Activated naive CD8-positive, alpha-beta T cell treated with anti-CD3 and anti-CD28 coated beads, Interleukin-2, amount 10 ng/mL, durations not matched to agents 7 days and 5 days (primary cell): ENCODE measurements around the gene PUS1. TPM values are rescaled to one million over a fixed set of nuclear protein-coding genes. Genes with fewer than 3 reads are reported as not detected.
"Not testable (repeated sequence)": the region's sequence is repeated elsewhere in the genome, so short reads cannot be mapped to it uniquely, and the experiment has no call there.

ENCODE experiments used
- ATAC-seq: fragments of 150-1000 bp; cut with Tn5 transposase; one replicate; pipeline ENCODE4 v1.10.0; 2021; ENCODE audit warnings: low read depth, moderate library complexity
- POLR2A ChIA-PET: fragments of 350-600 bp; sonication (Branson Sonifier 250); formaldehyde crosslinking; loops from one replicate; lab custom pipeline; 2021; ENCODE audit warnings: antibody characterized with exemption; lab: Charles Lee
- DNase-seq: peaks from one replicate; pipeline ENCODE4 v3.0.0; 2021
- H3K27ac Mint-ChIP-seq: one replicate; pipeline ENCODE4 v1.8.0; 2022; ENCODE audit warnings: mild to moderate bottlenecking, mixed read lengths
- H3K27me3 Mint-ChIP-seq: one replicate; pipeline ENCODE4 v1.8.0; 2022; ENCODE audit warnings: mild to moderate bottlenecking, moderate library complexity, mixed read lengths
- H3K36me3 Mint-ChIP-seq: one replicate; pipeline ENCODE4 v1.8.0; 2021; ENCODE audit warnings: mild to moderate bottlenecking, mixed read lengths
- H3K4me1 Mint-ChIP-seq: one replicate; pipeline ENCODE4 v1.8.0; 2021; ENCODE audit warnings: mixed read lengths
- H3K4me3 Mint-ChIP-seq: one replicate; pipeline ENCODE4 v1.8.0; 2022; ENCODE audit warnings: mild to moderate bottlenecking, moderate library complexity, mixed read lengths
- H3K9me3 Mint-ChIP-seq: one replicate; pipeline ENCODE4 v1.8.0; 2021; ENCODE audit warnings: mixed read lengths
- total RNA-seq, 2 experiments: library from RNA; stranded (reverse); gene quantifications; one replicate each; pipeline ENCODE4 v1.2.3, GENCODE V29; 2021

Gene PUS1
- 10 to 100 TPM; 45.3 to 48.6 TPM for total RNA-seq

DNA sequence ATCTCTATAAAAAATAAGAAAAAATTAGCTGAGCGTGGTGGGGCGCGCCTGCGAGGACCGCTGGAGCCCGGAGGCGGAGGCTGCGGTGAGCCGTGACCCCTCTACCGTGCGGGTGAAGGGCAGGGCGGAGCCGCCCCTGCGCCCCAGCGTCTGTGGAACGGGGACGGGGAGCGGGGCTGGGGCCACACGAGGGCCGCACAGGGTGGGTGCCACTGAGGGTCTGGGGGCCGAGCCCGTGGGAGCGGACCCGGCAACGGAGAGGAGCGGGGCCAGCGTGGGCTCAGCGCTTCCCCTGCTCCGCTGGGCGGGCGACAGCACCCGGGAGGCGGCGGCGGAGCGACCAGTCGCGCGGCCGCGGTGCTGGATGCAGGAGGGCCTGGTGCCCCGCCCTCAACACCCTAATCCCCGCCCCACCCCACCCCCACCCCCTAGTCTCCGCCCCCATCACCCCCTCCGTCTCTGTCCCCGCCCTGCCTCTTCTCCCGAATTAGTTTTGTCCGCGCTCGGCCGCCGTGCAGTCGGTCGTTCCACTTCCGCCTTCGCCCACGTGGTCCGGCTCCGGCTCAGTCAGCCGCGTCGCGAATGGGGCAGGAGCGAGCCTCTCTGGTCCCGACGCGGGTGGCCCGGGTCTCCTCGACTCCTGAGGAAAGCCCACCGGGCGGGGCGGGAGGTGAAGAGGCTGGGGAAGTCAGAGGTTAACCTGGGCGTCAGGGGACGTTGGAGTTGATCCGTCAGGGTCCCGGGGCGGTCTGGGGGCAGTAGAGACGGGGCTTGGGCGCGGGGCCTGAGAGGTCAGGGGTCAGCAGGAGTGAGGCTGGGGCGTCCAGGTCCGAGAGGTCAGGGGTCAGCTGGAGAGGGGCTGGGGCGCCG is at the start of gene PUS1:
Gene PUS1, plus strand, starts transcription at position 566 of the 870 bp plus-strand sequence. CDS start 447 bp downstream, outside the sequence.
- ATAC-seq (peak; percentile 79), DNase-seq (peak; percentile 93)
- Mint-ChIP-seq H3K27me3 (no peaks in the 10 kb centered on the region), H3K27ac (peak within 1 kb of the TSS; percentile 98), H3K4me3 (peak within 1 kb of the TSS; percentile 98), H3K9me3 (no peaks in the 10 kb centered on the region), H3K4me1 (peaks cover 15% of the 10 kb centered on the region), H3K36me3 (peaks cover 13% of the 10 kb centered on the region)
- POLR2A ChIA-PET: interaction anchor here (0.7 to 2.5 kb wide), 8 partner anchors 9 to 156 kb away, joined by 3 to 17 read pairs (median 4); partner anchors contain the start of gene EP400

DNA sequence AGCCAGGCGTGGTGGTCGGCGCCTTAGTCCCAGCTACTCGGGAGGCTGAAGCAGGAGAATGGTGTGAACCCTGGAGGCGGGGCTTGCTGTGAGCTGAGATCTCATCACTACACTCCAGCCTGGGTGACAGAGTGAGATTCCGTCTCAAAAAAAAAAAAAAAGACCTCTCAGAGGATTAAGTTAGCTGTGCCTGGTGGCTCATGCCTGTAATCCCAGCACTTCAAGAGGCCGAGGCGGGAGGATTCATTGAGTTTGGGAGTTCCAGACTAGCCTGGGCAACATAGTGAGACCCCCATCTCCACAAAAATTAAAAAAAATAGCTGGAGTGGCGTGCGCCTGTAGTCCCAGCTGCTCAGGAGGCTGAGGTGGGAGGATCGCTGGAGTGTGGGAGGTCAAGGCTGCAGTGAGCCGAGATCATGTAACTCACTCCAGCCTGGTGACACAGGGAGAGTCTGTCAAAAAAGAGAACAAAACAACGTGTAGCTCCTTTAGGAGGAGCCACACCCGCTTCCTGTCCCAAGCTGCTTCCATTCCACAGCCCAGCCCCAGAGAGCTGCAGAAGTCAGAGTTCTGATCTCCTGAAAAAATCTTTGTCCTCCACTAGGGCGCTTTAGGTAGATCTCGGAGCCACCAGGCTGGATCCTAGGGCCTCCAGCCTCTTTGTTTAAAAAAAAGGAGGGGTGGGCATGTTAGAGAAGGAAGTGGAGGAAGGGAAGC is 46.1 kb upstream of the PUS1 start:
- no peak overlapping the region for H3K4me3 Mint-ChIP-seq
- POLR2A ChIA-PET: no interaction called here

DNA sequence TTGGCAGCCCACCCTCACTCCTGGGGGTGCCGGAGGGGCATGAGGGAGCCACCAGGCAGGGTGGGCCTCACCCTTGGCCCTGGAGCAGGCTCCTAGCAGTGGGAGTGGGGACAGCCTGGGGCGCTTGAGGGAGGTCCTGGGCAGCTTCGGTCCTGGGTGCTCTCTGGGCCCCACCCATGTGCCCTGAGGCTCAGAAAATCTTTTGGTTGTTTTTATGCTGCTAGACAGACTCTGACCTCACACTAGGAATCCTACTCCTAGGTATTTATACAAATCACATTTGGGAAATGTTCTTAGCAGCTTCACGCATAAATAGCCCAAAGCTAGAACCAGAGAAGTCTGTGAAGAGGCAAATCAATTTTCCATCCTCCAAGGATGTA is 45.6 kb upstream of the PUS1 start:
- H3K4me1 Mint-ChIP-seq: no peaks in the 10 kb centered on the region
- no peak for DNase-seq

More for the DNA sequence above, 46.1 kb upstream of the PUS1 start:
- DNase-seq (no peak), ATAC-seq (no peak)
- H3K4me1 Mint-ChIP-seq: no peaks in the 10 kb centered on the region
- no peaks in the 10 kb centered on the region for H3K36me3 Mint-ChIP-seq
- H3K27me3 Mint-ChIP-seq: no peaks in the 10 kb centered on the region
- H3K27ac Mint-ChIP-seq: no peak overlapping the region
- H3K9me3 Mint-ChIP-seq: peaks cover 3% of the 10 kb centered on the region

DNA sequence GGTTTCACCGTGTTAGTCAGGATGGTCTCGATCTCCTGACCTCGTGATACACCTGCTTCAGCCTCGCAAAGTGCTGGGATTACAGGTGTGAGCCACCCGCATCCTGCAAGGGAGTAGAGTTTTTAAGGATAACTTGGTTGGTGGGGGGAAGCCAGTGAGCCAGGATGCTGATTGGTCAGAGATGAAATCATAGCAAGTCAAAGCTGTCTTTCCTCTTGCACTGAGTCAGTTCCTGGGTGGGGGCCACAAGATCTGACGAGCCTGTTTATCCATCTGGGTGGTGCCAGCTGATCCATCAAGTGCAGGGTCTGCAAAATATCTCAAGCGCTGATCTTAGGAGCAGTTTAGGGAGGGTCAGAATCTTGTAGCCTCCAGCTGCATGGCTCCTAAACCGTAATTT is 44.0 kb upstream of the PUS1 start:
- POLR2A ChIA-PET: interaction anchor here (0.6 kb wide), 1 partner anchor 39 kb away, joined by 3 read pairs; no protein-coding TSS in a partner anchor
- H3K4me3 Mint-ChIP-seq, H3K36me3 Mint-ChIP-seq, ATAC-seq, H3K27me3 Mint-ChIP-seq, H3K9me3 Mint-ChIP-seq, H3K4me1 Mint-ChIP-seq, H3K27ac Mint-ChIP-seq, DNase-seq: not testable (repeated sequence)

More for the DNA sequence above, 45.6 kb upstream of the PUS1 start:
- Mint-ChIP-seq H3K27me3 (no peaks in the 10 kb centered on the region), H3K4me3 (no peak overlapping the region), H3K36me3 (no peaks in the 10 kb centered on the region), H3K27ac (no peak overlapping the region), H3K9me3 (peaks cover 3% of the 10 kb centered on the region)
- POLR2A ChIA-PET: no interaction called here
- ATAC-seq: no peak

DNA sequence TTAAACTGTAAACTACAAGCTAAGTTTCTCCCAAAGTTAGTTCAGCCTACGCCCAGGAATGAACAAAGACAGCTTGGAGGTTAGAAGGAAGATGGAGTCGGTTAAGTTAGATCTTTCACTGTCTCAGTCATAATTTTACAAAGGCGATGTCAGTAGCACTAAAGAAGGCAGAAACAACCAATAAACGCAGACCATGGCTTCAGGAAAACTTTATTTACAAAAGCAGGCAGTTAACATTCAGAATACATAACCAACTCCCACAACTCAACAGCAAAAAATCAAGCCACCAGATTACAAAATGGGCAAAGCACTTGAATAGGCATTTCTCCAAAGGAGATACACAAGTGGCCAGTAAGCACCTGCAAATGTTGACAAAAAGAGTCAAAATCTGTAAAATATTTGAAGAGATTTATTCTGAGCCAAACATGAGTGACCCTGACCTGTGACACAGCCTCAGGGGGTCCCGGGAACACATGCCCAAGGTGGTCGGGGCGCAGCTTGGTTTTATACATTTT is 43.5 kb upstream of the PUS1 start:
- Mint-ChIP-seq H3K4me3 (no peak overlapping the region), H3K9me3 (peaks cover 3% of the 10 kb centered on the region), H3K4me1 (no peaks in the 10 kb centered on the region), H3K27me3 (peaks cover 5% of the 10 kb centered on the region), H3K27ac (no peak overlapping the region), H3K36me3 (no peaks in the 10 kb centered on the region)
- no peak for ATAC-seq
- POLR2A ChIA-PET: interaction anchor here (0.6 kb wide), 1 partner anchor 38 kb away, joined by 3 read pairs; no protein-coding TSS in a partner anchor
- DNase-seq: no peak

DNA sequence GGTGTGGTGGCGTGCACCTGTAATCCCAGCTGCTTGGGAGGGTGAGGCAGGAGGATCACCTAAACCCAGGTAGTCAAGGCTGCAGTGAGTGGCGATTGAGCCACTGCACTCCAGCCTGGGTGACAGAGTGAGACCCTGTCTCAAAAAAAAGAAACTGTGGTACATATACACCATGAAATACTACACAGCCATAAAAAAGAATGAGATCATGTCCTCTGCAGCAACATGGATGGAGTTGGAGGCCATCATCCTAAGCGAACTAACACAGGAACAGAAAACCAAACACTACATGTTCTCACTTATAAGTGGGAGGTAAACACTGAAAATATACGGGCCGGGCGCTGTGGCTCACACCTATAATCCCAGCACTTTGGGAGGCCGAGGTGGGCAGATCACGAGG is 37.4 kb upstream of the PUS1 start:
- DNase-seq, H3K9me3 Mint-ChIP-seq, H3K4me3 Mint-ChIP-seq, H3K27ac Mint-ChIP-seq, ATAC-seq, H3K36me3 Mint-ChIP-seq, POLR2A ChIA-PET, H3K4me1 Mint-ChIP-seq, H3K27me3 Mint-ChIP-seq: not testable (repeated sequence)

DNA sequence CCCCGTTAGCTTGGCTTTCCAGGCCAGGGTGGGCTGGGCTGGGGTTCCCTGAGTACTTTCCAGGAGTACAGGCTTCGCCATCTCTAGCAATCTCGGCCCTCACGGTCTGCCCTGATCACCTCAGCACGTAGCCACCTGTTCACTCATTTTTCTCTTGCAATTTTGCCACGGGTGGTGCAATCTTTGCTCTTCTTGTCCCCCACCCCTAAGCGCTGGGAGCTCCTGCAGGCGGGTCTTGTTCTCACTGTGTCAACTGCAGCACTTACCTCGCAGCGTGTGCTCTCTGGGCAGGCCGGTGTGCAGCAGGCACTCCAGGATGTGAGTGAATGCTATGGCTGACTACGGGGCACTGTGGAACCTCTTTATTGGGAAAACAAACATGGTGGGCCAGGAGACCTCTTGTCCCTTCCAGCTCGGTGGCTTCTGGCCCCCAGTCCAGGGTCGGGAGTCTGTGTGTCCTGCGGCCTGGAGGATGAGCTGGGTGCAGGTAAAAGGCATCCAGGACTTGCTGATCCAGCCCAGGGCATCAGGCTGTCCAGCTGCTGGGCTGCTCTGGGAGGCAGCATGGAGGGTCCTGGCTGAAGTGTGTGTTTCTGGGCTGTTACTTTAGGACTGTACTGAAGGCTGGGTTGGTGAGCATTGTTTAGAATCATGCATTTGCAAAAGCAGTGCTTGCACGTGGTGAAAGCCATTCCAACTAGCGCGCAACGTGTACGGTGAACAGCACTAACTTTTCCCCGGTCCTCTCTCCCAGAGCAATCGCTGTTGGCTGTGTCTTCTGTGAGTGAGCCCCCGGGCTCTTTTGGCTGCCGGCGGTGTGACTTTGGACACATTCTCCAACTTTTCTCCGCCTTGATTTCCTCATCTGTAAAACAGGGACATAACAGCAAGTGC is 36.1 kb upstream of the PUS1 start:
- H3K27ac Mint-ChIP-seq: no peak overlapping the region

DNA sequence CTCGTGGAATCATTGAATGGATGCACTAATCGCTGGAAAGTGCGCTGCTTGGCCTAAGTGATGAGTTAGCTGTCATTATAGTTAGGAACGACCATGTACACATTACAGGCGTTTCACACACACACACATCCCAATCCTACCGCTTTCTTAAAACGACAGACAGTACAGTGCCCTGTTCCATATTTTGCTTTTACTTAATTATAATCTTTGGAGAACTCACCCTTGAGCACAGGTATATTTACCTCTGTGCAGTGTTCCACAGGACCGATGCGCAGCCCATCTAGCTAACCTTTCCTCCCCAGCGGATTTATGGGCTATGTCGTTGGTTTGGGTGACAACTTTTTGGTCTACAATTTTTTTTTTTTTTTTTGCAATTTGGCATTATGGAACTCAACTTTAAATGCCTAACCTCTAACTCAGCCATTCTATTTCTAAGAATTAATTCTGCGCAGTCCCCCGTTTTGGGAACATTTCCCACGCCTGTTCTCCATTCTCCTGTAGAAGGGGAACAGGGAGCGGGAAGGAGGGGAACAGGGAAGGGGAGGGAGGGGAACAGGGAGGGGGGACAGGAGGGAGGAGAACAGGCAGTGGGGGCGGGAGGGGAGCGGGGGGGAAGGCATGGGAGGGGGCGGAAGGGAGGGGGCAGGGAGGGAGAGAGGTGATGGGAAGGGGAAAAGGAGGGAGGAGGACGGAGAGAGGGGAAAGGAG is 35.3 kb upstream of the PUS1 start:
- ATAC-seq (no peak), DNase-seq (no peak)
- Mint-ChIP-seq H3K36me3 (no peaks in the 10 kb centered on the region), H3K4me3 (peak overlapping the region; percentile 12), H3K4me1 (peaks cover 12% of the 10 kb centered on the region), H3K27me3 (peaks cover 5% of the 10 kb centered on the region), H3K27ac (peak overlapping the region; percentile 21), H3K9me3 (no peaks in the 10 kb centered on the region)
- POLR2A ChIA-PET: no interaction called here

More for the DNA sequence above, 36.1 kb upstream of the PUS1 start:
- Mint-ChIP-seq H3K4me1 (peaks cover 12% of the 10 kb centered on the region), H3K9me3 (no peaks in the 10 kb centered on the region), H3K27me3 (peaks cover 5% of the 10 kb centered on the region), H3K36me3 (no peaks in the 10 kb centered on the region), H3K4me3 (no peak overlapping the region)
- POLR2A ChIA-PET: no interaction called here
- DNase-seq: no peak
- no peak for ATAC-seq

DNA sequence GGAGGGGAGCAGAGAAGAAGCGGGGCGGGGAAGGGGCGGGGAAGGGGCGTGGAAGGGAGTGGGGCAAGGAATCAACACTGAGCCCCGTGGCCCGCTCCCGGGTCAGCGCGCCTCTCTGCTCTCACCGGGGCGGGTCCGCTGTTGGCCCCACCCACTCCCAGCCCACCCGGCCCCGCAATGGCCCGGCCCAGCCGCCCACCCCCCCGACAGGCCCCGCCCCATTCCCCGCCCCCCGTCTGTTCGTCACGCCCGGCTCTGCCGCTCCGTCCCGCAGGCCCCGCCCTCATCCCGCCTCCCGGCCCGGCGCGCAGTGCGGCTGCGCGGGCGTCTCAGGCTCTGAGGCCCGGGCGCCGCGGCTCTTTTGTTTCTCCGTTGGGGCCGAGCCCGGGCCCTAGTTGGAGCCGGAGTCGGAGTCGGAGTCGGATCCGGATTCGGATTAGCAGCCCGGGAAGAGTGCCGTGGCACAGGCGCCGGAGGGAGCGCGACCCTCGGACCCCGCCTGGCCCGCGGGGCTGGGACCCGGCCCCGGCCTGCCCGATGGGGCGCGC is 34.7 kb upstream of the PUS1 start, which contains the start of gene ULK1:
Gene ULK1, plus strand, starts transcription at position 310 of the 548 bp plus-strand sequence. CDS start 380 bp downstream, outside the sequence.
- peaks cover 3% of the 10 kb centered on the region for H3K27me3 Mint-ChIP-seq
- H3K27ac Mint-ChIP-seq: peak within 1 kb of the TSS; percentile 84
- POLR2A ChIA-PET: no interaction called here
- H3K4me1 Mint-ChIP-seq: peaks cover 12% of the 10 kb centered on the region
- H3K4me3 Mint-ChIP-seq: peak within 1 kb of the TSS; percentile 89
- H3K9me3 Mint-ChIP-seq: no peaks in the 10 kb centered on the region
- ATAC-seq (peak; percentile 83), DNase-seq (peak; percentile 98)
- no peaks in the 10 kb centered on the region for H3K36me3 Mint-ChIP-seq

DNA sequence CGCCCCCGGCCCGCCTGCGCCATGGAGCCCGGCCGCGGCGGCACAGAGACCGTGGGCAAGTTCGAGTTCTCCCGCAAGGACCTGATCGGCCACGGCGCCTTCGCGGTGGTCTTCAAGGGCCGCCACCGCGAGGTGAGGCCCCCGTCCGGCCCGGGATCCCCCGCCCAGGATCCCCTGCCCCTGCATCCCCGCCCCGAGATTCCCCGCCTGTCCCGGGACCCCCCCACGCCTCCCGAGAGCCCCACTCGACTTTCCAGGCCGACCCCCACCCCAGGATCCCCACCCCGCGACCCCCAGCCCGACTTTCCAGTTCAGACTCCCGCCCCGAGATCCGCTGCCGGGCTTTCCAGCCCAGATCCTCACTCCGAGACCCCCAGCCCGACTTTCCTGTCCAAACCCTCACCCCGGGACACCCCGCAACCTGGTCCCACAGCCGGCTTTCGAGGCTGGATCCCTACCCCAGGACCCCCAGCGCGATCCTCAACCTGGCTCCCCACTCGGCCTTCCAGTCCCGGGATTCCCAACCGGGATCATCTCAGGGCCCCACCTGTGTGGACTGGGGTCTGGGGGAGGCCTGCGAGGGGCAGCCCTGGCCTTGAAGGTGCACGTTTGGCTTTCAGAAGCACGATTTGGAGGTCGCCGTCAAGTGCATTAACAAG is 34.0 kb upstream of the PUS1 start:
- Mint-ChIP-seq H3K9me3 (no peaks in the 10 kb centered on the region), H3K27me3 (no peaks in the 10 kb centered on the region), H3K27ac (peak overlapping the region; percentile 84), H3K36me3 (no peaks in the 10 kb centered on the region), H3K4me3 (peak overlapping the region; percentile 89), H3K4me1 (peaks cover 12% of the 10 kb centered on the region)
- ATAC-seq: no peak
- POLR2A ChIA-PET: no interaction called here
- DNase-seq: peak; percentile 57

DNA sequence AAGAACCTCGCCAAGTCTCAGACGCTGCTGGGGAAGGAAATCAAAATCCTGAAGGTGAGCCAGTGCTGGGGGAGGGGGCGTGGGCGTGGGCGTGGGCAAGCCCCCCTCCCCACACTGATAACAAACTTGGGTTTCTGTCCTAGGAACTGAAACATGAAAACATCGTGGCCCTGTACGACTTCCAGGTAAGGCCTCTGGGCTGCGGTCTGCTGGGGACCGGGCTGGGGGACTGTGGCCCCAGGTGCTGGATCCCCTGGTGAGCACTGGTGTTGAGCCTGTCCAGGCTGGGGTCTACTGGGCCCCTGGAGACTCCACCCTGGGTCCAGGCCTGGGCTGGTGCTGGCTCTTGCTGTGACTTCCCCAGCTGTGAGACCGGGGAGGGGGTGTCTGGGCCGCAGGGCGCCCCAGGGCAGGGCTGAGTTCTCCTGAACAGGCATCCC is 33.4 kb upstream of the PUS1 start:
- H3K4me1 Mint-ChIP-seq: peaks cover 12% of the 10 kb centered on the region
- DNase-seq (no peak), ATAC-seq (no peak)
- POLR2A ChIA-PET: interaction anchor here (0.6 kb wide), 1 partner anchor 35 kb away, joined by 3 read pairs; no protein-coding TSS in a partner anchor
- peak overlapping the region; percentile 89 for H3K4me3 Mint-ChIP-seq
- peak overlapping the region; percentile 84 for H3K27ac Mint-ChIP-seq
- H3K36me3 Mint-ChIP-seq: no peaks in the 10 kb centered on the region
- no peaks in the 10 kb centered on the region for H3K27me3 Mint-ChIP-seq
- no peaks in the 10 kb centered on the region for H3K9me3 Mint-ChIP-seq
